GM19099 (cell line): ENCODE results near the gene CD72.

Source experiments
- POLR2A ChIP-seq: IDR thresholded peaks from 3 replicates; pipeline ENCODE4 v1.6.1; 2011; ENCODE audit warnings: low read depth; ENCODE audit not compliant: insufficient read length; ENCODE audit errors: extremely low read depth

The CD72 gene

GRCh38 chr9:35652829-35653209 is 34.6 kb upstream of the CD72 start:
- TF ChIP-seq POLR2A: no peak

DNA sequence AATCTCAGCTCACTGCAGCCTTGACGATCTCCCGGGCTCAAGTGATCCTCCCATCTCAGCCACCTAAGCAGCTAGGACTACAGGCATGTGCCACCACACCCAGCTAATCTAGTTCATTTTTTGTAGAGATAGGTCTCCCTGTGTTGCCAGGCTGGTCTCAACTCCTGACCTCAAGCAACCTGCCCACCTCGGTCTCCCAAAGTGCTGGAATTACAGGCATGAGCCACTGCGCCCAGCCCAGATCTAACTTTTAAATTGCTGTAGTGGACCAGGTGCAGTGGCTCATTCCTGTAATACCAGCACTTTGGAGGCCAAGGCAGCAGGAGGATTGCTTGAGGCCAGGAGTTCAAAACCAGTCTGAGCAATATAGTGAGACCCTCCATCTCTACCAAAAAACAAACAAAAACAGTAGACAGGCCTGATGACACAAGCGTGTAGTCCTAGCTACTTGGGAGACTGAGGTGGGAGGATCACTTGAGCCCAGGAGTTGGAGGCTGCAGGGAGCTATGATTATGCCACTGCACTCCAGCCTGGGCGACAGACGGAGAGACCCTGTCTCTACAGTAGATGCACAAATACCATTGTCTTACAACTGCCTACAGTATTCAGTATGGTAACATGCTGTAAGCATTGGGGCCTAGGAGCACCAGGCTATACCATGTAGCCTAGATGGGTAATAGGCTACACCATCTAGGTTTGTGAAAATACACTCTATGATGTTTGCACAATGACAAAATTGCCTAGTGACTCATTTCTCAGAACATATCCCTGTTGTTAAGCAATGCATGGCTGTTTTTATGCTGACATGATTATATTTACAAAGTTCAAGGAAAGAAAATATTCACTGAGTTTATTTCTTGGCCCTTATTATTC is 34.0 kb upstream of the CD72 start:
- TF ChIP-seq POLR2A: no peak

- peak; percentile 52 for TF ChIP-seq POLR2A
These were observed 32.3 kb upstream of the CD72 start, which contains the start of gene SIT1 for GRCh38 chr9:35650341-35651158. TSS of gene SIT1 (minus strand) at chr9:35650931. CDS start at chr9:35650853, 78 bp downstream.

DNA sequence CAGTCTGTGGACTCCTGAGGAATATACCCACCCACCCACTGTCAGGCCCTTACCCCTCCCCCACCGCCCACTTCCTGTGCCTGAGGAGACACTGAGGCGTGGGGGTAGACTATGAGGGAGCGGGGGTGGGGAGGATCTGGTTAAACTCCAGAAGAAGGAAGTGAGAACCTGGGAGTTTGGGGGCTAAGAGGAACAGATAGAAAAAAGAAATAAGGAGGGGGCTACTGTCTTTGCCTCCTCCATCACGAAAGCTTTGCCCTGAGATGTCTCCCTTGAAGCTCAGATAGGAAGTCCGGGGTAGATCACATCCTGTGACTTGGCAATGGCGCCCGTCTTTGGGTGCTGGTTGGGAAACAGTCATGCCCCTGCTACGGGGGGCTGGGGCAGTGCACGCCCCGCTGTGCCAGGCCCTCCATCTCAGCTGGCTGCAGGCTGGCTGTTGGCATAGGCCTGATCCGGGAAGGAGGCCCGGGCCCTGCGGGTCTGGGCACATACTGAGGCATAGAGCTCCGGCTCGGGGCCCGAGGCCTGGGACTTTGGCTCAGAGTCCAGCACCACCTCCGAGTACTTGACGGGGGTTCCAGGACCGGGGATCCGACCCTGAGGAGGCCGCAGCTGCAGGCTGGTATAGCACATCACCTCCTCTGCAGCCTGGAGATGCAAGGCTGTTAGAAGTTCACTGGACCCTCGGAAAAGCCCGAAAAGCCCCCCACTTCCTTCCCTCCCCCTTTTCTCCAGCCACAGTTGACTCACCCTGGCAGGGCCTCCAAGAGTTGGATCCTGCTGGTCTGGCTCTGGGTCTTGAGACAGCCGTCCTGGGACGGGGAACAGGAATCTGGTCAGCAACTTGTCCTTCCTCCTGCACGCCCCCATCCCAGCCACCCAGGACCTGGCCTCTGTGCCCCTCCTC is 31.5 kb upstream of the CD72 start:
- peak; percentile 52 for TF ChIP-seq POLR2A

DNA sequence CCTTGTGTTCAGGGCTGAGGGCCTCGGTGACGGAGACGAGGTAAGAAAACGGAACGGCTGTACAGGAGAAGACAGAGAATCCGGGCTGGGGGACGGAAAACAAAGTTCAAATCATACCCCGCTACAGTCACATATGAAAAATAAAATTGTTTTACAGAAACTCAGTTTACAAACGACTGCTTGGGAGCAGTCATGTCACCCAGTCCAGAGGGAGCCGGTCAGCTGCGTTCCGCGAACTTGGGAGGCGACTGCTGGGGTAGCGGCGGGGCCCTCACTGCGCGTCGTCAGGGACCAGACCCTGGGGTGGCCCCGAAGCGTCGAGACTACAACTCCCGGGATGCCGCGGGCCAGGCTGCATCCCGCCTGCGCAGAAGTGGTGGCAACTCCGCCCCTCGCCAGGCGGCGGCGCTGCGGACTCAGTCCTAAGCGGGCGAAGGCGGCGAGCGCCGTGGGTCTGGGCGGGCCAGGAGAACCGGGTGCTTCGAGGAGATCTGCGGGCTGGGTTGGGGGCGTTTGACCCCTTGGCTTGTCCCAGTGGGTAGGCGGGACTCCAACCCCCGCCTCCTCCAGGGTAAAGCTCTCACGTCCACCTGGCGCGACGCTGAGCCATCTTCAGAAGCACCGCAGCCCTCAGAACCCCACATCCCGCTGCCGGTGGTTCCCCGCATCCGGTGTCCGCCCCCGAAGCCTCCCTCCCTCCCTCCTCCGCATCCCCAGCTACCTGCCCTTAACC is 28.5 kb upstream of the CD72 start:
- TF ChIP-seq POLR2A: peak; percentile 69

GRCh38 chr9:35646153-35646532 is 27.9 kb upstream of the CD72 start:
- TF ChIP-seq POLR2A: no peak

DNA sequence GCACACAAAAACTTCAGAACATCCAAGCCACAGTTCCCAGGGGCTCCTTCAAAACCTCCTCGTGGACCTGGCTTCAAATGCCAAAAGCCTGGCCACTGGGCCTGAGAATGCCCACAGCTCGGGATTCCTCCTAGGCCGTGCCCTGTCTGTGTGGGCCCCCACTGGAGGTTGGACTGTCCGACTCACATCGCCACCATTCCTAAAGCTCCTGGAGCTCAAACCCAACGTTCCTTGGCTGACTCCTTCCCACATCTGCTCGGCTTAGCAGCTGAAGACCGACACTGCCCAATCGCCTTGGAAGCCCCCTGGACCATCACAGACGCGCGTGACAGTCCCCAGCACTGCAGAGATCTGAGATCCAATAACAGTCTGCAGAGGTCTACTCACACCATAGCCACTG is 24.8 kb upstream of the CD72 start:
- TF ChIP-seq POLR2A: no peak

- no peak for TF ChIP-seq POLR2A
These were observed 21.4 kb upstream of the CD72 start for GRCh38 chr9:35639631-35640030.

DNA sequence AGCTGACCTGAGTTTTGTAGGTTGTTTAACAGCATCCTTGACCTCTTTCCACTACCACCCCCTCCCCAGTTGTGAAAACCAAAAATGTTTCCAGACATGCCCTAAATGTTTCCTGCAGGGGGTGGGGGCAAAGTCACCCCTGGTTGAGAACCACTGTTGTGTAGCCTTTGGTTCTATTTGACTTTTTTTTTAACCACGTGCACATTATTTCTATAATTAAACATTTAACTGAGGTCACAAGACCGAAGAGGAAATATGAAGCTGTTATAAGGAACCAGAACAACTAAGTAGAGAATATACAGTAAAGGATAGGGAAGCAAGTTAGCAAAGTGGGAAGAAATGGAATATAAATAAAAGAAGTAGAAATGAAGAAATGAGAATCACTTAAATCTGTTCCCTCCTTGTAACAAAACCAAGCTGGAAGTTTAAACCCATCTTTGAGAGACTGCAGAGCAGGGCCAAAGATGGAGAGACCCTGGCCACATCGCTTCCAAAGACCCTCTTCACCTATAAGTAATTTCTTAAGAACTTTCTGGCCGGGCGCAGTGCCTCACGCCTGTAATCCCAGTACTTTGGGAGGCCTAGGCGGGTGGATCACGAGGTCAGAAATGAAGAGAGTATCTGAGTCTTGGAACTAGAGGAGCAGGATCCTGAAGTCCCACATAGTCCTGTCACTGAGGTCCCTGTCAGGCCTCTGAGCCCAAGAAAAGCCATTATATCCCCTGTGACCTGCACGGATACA is 18.1 kb upstream of the CD72 start:
- no peak for TF ChIP-seq POLR2A

DNA sequence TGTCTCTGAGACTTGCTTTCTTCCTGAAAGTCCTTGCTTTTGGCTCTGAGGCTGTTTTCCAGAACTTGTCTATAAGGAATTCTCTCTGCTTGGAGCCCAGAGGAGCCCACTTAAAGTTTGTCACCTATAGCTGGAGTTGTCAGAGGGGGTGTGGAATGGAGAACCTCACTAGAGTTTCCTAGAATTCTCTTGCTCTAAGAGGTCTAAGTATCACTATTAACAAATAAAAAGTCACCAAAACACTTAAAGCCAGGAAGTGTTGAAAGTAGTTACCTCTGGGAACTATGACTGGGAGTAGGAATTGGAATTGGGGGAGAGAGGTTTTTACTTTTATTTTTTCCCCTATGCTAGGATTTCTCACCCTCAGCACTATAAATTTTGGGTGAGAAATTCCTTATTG is 17.5 kb upstream of the CD72 start:
- no peak for TF ChIP-seq POLR2A

- TF ChIP-seq POLR2A: no peak
These were observed 11.4 kb upstream of the CD72 start for GRCh38 chr9:35629597-35629996.

DNA sequence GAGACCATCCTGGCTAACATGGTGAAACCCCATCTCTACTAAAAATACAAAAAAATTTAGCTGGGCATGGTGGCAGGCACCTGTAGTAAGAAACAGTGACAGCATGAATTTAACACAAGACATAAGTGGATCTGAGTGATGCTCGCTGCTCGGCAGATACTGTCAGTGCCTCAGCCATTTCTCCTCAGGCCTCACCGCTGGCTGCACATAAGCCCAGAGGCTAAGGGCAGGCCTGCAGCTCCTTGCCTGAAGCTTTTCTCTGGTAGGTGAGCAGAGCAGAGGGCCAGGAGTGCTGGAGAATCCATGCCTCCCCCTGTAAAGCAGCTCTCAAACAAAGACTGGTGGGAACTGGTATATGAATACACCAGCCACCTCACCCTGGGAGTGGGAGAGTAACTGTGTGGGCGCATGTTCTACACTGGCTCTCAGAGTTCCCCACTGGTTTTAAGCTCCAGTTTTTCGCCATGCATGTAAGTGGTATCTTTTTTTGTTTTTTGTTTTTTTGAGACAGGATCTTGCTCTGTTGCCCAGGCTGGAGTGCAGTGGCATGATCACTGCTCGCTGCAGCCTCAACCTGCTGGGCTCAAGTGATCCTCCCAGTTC is 10.3 kb upstream of the CD72 start:
- TF ChIP-seq POLR2A: no peak

- no peak for TF ChIP-seq POLR2A
These were observed 9.4 kb upstream of the CD72 start for GRCh38 chr9:35627575-35627974.
